Amygdala (tissue), 56 donors: Measurements from ENCODE around the gene PLXDC2.
"Not testable (repeated sequence)": the region's sequence is repeated elsewhere in the genome, so short reads cannot be mapped to it uniquely, and the experiment has no call there.

Source experiments
- DNase-seq, 56 donors: peaks; one replicate each; lab custom pipeline; 2025; lab: John Stamatoyannopoulos, UW

PLXDC2 gene

GRCh38 chr10:19967981-19968380, 151.7 kb downstream of the PLXDC2 start:
- no peak for DNase-seq

DNA sequence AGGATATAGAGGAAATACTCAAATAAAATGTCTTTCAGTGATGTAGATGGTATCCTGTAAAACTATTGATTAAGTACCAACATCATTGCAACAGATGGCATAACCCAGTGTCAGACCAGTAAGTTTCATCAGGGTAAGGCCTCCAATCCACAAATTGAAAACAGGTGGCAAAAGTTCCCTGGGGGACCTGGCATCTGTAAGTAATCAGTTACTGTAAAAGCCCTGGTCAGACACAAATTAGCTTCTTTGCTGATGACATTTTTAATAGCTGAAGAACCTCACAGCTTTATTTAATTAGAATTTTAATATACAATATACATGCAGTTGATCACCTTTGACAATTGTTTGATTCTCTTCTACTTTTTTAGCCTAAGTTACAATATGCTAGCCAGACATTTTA, 152.5 kb downstream of the PLXDC2 start:
- no peak for DNase-seq

DNA sequence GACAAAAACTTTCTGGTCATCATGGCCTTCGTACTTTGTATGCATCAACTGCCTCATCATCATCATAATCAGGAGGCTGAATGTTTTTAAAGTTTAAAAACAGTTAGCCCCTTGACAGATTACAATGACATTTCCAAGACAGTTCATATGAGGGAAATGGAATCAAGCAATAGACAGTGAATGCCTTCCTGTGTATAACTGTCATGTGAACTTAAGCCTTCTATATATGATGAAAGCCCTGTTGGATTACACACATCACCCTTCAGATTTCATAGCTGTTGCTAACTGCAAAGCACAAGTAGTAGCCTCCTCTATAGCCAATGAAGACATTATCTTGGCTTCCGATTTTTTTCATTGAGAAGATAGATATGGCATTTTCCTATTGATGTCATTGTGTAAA, 154.0 kb downstream of the PLXDC2 start:
- DNase-seq, result no peak

- no peak for DNase-seq
Measured at GRCh38 chr10:19970717-19971116, 154.5 kb downstream of the PLXDC2 start.

GRCh38 chr10:19971343-19972052, 155.3 kb downstream of the PLXDC2 start:
- no peak for DNase-seq

- DNase-seq, result no peak
Measured at GRCh38 chr10:19974138-19974537, 157.9 kb downstream of the PLXDC2 start.

DNA sequence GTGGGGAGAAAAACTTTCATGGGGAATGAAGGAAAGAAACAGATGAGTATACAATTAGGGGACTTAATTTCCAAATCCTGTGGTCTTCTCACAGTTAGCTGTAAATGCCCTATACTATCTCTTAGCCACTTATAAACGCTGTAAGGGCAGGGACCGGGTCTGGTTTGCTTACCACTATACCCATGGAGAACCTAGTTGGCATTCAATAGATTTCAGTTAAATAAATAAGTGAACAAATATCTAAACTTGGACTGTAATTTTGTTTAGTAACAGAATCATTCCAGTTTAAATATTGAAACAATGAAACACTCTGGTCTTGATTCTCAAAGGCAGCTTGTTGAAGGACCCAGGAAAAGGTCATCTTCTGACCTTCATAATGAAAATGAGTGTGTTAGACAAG, 158.3 kb downstream of the PLXDC2 start:
- no peak for DNase-seq

DNA sequence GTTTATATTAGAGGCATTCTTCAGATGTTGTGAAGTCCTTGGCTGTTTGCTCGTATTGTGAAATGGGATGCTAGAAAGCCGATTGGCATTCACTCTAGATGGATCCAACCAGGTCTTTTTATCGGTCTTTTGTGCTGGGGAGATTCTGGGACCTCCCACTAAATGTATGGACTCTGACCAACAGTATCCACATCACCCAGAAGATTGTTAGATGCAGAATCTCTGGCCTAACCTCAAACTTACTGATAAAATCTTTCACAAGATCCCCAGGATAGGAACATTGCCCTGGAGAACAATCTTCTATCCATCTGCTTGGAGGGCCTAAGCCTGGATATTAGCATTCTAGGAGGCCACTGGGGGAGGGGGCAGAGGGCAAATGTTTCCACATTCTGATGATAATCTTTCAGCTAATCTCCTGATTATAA, 160.9 kb downstream of the PLXDC2 start:
- no peak for DNase-seq

- no peak for DNase-seq
Measured at GRCh38 chr10:19979628-19980027, 163.4 kb downstream of the PLXDC2 start.

GRCh38 chr10:19983880-19984565, 167.8 kb downstream of the PLXDC2 start:
- DNase-seq, result no peak

- DNase-seq, result no peak
Measured at GRCh38 chr10:19985745-19986144, 169.5 kb downstream of the PLXDC2 start.

- DNase-seq, result no peak
Measured at GRCh38 chr10:19986591-19986990, 170.4 kb downstream of the PLXDC2 start.

- DNase-seq, result no peak
Measured at GRCh38 chr10:19987931-19988330, 171.7 kb downstream of the PLXDC2 start.

DNA sequence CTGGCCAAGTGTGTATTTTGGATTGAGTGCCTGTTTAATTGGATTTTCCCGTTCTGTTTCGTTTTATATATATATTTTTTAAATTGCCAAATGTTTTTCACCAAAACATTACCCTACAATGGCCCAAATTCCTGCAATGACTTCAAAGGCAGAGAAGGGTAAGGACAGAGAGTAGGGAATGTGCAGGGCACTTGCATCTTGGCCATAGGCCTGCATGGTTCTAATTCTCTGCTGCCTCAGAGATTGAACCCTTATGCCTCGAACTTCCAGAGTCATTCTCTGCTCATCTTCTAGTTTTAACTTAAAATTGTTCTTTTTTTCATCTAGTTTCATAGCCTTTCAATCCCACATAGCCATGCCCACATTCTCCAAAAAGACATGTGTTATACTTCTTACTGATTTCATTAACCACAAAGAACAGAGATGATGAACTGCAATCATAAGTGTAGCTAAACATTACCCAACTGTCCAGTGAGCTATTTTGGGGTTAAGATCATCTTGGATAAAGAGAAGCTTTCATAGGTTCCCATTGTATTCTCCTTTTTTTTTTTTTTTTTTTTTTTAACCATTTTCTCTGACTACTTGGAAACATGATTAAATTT, 177.6 kb downstream of the PLXDC2 start:
- no peak for DNase-seq

DNA sequence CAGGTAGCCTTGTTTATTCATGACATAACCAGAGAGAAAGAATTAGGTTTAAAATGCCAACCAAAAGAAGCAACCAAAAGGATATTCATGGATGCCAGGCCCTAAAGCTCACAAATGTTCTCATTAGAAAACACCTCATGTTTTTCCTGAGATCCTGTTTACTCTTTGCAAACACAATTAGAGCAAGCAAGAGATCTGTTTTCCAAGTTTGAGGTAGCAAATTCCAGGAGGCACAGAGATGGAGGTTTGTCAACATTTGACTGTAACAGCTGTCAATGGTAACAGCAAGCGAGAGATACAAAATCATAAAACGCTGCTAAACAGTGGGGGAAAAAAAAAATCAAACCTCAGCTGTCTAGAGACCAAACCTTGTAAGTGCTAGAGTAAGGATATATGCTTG, 182.2 kb downstream of the PLXDC2 start:
- no peak for DNase-seq

- DNase-seq, result no peak
Measured at GRCh38 chr10:19999431-19999830, 183.2 kb downstream of the PLXDC2 start.

DNA sequence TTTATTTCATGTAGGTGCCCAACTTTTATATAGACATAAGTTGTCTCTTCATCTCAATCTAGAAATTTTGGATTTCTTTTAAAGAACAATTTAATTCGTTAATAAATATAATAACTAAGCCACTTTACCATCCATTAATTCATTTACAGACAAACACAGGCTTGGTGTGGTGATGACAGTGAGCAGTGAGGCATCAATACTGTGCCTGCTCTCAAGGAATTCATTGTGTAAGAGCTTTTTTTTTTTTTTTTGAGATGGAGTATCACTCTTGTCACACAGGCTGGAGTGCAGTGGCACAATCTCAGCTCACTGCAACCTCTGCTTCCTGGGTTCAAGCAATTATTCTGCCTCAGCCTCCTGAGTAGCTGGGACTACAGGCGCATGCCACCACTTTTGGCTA, 185.8 kb downstream of the PLXDC2 start:
- not testable (repeated sequence) for DNase-seq

DNA sequence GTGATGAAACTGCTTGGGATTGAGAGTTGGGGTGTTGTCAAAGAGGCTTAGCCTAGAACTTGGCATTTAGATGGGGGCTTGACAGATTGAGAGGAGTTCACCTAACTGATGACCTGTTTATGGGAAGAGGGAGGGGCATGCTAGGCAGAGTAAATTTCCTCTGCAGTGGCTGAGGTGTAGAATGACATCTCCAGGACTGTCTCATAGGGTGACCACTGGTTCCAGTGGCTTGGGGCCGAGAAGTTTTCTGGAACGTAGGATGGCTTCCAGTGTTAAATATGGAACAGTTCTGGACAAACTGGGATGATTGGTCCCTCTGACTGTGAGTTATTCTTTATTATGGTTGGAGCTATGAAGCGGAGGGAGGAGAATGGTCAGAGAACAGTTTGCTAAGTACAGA, 186.4 kb downstream of the PLXDC2 start:
- no peak for DNase-seq

GRCh38 chr10:20004087-20004523, 187.9 kb downstream of the PLXDC2 start:
- peak in 15 of 56 donors; percentile 1 to 45 (median 20) for DNase-seq

DNA sequence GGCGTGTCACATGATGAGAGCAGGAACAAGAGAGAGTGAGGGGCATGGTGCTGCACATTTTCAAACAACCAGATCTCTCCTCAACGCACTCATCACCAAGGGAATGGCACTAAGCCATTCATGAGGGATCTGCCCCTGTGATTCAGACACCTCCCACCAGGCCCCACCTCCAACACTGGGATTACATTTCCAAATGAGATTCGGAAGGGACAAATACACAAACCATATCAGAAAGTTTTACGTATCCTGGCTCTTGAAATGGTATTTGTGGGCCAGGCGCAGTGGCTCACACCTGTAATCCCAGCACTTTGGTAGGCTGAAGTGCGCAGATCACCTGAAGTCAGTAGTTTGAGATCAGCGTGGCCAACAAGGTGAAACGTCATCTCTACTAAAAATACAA, 189.4 kb downstream of the PLXDC2 start:
- DNase-seq, result no peak

DNA sequence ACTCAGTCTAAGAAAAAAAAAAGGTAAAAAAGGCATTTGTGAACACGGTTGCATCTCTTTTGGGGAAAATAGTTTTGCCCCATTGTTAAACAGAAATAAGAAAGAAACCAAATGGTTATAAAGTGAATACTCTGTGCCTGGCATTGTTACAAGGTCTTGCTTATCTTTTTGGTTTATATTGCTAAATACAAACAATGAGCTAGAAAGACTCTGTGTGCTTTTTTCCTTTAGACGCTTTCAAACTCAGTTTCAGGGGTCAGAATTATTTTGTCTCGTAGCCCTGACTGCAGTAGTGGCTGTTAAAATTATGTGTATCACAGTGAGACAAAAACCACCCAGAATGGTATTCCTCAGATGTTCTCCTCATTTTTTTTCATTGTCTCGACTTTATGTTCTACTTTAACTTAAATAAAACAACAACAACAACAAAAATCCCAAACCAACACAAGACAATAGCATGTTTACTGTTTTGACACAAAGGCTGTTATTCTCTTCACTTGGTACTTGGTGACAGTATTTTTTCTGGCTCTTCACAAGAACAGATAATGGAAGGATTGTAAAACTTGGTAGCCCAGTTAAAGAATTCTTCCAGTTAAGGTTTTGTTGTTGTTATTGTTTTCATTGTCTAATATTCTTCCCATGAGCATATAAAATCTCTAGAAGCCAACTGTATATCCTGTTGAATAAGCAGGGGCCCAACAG, 190.1 kb downstream of the PLXDC2 start:
- DNase-seq, result no peak
